Measurements from ENCODE around the gene GK. TPM values are rescaled to one million over a fixed set of nuclear protein-coding genes. Genes with fewer than 3 reads are reported as not detected.

Gene GK
- total and polyA plus RNA-seq, 2 of the 8 experiments (the other 6 are each of a cell fraction or from before 2014, with no cell fraction given): 2.9 to 11.2 TPM

- TF ChIP-seq CHD7 (IDR thresholded peaks at IDR 0.05; ENCODE audit: insufficient replicate concordance, low read length) (no peak), ASH2L (IDR thresholded peaks at IDR 0.05; ENCODE audit: low read length) (no peak), FOSL1 (IDR thresholded peaks at IDR 0.05; ENCODE audit: insufficient read depth, low read depth, low read length) (no peak), POLR2A (IDR thresholded peaks at IDR 0.05; ENCODE audit: control extremely low read depth in 1 of 2, low read depth in 2 of 2, low read length in 2 of 2) (no peak), ATF2 (IDR thresholded peaks at IDR 0.05; ENCODE audit: low read length) (no peak), MAX (IDR thresholded peaks at IDR 0.05) (no peak), CEBPB (IDR thresholded peaks at IDR 0.05; ENCODE audit: low read depth, low read length) (no peak)
Observed at GRCh38 chrX:30620980-30621618, 32.1 kb upstream of the GK start (continued).

All from H1 (cell line).